HG03460 (cell line): ENCODE results near the gene COL6A1.

Experiments
- ATAC-seq: cut with Tn5 transposase; IDR thresholded peaks from one replicate; pipeline ENCODE4 v1.9.1; 2021; ENCODE audit not compliant: unreplicated experiment

The COL6A1 gene

DNA sequence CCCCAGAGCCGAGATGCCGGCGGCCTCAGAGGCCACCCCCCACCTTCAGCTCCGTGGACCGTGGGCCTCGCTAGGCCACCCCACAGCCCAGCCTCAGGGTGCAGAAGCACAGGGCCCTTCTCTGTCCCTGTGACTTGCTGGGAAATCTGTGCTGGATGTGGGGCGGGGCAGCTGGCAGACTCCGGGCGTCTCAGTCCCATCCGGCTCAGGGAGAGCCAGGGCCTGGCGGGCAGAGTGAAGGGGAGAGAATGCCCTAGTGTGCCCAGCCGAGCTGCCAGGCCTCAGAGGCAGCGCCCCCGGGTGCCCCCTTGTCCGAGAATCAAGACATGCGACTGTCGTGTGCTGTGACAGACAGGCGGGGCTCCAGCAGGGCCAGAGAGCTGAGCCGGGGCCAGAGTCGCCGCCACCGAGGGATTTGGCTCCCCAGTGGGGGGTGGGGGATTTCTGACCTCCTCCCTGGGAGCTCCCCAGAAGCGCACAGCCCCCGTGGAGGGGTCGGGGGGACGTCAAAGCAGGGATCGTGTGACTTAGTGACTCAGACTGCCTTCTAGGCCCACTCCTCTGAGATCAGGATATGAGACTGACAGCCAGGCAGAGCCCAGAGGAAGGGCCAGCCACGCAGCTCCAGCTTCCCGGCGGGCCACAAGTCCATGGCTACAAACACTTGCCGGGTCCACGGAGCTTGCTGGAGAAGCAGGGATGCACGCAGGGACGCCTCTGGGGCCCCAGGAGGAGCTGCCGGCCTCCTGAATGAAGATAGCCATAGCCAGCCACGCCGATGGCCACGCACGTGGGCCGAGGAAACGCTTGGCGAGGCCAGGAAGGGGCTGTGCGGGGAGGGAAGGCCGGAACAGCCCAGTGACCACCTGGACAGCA lies 11.9 kb downstream of the COL6A1 start:
- no peak for ATAC-seq

DNA sequence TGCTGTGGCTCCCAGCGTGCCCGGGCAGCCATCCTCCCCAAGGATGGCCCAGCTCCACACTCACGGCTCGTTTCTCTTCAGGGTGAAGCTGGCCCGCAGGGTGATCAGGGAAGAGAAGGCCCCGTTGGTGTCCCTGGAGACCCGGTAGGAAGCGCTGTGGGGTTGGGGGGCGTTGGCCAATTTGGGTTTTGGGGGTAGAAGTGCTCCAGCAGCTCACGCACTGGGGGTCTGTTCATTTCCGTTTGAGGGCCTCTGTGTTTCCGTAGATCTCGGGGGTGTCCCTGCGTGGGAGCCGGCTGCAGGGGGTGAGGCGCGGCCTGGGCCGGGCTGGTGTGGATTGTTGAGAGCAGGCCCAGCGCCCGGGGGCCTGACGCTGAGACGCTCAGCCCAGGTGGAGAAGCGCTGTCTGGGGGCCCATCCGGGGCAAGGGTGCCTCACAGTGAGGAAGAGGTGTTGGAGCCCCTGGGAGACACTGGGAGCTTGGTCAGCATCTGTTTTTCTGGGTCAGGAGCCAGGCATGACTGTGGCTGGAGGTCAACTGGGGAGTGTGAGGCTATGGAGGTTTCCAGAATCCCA lies 12.6 kb downstream of the COL6A1 start:
- ATAC-seq: no peak

DNA sequence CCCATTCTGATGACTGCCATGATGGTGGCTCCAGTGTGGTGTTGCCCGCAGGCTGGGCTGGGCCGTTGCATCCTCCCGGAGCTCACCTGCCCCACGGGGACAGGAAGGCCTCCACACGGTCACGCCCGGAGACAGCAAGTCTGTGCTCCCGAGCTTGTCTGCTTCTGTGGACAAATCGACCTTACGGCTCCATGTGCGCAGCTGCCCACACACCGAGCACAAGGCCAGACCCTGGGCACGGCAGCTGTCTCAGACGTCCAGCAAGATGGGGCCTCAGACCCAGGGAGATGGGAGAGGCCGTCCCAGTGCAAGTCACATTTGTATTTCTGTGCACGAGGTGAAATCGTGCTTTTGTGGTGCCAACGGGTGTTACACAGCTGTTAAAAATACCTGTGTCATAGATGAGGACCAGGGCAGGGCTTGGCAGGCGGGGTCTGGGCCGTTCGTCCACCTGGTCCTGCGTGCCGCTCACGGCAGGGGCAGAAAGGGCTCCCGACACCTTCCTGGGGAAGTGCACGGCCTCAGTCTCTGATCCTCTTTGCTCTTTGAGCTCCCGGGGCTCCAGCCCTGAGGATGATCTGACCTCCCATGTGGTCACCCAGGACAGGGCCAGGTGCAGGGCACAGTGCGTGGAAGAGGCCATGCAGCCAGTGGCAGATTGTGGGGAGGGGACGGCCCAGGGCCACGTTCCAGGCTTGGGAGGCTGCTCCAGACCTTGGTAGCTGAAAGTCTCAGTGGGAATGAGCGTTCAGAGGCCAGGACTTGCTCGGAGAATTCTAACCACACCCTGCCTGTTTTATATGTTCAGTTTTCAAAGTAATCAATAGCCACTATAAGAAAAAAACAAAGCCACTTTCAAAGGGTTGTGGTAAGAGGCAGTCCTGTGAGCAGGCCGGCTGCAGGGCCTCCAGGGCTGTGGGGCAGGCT lies 13.5 kb downstream of the COL6A1 start:
- no peak for ATAC-seq

DNA sequence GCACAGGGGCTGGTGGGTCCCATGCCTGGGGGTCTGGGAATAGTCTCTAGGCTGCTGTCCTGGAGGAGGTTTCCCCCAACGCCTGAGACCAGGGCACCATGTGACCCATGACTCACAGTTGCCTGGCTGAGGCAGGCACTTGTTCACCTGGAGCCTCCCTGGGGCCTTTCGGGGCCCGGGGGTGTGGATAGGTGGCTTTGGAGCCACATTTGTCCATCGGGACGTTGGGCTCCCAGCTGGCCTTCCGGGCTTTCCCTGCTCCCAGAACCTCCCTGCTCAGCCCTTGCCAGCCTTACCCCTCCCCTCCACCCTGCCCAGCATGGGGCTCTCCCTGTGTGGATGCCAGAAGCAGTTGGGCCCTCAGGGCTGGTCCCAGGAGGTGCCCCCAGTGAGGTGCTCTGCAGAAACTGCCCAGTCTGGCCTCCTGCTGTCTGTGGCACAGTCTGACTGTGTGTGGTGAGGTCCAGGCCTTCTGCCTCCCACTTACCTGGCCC lies 14.2 kb downstream of the COL6A1 start:
- ATAC-seq: no peak

DNA sequence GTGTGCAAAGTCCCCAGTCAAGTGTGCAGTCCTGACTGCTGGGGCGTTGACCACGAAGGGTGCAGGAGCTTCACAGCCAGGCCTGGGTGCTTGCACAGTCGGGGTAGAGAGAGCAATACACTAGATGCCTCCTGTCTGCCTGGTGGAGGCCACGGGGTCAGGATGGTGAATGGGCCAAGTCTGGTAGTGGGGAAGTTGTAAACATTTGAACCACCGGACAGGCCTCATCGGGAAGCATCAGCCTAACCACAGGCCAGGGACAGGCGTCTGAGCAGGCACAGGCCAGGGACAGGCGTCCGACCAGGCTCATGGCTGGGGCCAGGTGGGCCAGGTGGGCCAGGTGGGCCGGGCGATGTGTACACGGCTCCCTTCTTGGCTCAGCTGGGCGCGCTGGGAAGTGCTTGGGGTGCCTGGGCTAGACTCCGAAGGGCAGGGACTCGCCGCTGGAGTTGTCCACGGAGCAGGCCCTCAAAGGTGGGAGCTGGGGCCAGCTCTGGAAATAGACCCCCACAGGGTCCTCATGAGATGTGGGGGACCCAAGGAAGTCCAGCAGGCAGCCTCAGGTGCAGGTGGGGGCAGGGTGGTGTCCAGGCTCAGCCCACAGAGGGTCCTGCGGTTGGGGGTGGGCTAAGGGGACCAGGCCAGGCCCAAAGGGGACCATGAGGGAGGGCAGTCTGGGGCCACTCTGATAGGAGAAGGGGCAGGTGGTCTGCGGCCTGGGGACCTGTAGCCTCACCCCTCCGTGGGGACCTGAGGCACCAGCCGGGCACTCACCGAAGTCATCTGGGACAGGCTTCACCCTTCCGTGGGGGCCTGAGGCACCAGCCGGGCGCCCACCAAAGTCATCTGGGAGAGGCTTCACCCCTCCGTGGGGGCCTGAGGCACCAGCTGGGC lies 15.0 kb downstream of the COL6A1 start:
- ATAC-seq: no peak

DNA sequence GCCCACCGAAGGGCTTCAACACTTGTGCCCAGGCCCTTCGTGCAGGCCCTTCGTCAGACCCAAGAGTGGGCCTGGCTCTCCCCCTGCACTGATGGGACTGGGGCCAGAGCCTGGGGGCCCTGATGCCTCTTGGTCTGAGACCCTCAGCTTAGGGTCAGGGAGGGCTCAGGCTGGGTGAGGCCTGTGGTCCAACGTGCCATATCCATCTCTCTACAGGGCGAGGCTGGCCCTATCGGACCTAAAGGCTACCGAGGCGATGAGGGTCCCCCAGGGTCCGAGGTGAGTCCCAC lies 15.6 kb downstream of the COL6A1 start:
- ATAC-seq: no peak

DNA sequence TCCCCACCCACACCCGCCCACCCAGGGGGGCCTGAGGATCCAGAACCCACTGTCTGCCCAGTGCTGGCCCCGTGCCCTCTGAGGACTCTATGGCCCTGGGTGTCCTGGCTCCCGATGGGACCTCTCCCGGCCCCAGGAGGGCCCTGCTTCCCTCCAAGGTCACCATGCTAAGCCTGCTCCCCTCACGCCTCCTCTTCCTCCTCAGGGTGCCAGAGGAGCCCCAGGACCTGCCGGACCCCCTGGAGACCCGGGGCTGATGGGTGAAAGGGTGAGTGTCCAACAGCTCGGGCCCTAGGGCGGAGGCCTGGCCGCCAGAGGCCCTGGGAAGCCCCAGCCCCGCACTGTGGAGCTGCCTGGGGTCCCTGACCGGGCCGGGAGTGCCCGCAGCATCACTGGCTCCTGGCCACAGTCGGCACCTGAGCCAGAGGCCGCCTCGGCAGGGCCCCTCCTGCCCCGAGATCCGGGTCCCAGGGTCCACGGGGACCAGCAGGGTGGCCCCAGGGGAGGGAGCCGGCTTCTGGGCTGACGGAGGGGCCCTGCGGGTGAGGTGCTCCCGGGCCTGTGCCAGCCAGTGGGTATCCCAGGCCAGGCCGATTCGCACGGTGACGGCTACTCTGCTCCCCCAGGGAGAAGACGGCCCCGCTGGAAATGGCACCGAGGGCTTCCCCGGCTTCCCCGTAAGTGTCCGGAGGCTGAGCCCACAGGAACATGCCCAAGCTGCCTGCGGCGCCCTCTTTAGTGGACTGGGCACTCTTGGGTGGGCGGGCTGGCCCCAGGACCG lies 16.1 kb downstream of the COL6A1 start:
- ATAC-seq: no peak

DNA sequence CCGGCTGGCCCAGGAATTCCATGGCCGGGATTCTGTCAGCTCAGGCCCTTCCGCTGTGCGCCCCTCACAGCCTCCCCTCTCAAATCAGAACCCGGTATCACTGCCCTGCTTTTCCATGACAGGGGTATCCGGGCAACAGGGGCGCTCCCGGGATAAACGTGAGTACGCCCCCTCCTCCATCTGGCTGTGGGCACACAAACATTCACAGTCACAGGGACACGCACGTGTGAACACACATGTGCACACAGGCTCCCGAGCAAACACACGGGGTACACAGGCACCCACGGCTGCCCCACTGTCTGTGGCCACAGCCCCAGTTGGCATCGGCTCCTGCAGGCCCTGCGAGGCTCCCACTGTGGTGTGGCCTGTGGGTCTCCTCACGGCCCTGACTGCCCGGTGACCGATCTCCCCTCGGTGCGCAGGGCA lies 16.7 kb downstream of the COL6A1 start:
- ATAC-seq: no peak

DNA sequence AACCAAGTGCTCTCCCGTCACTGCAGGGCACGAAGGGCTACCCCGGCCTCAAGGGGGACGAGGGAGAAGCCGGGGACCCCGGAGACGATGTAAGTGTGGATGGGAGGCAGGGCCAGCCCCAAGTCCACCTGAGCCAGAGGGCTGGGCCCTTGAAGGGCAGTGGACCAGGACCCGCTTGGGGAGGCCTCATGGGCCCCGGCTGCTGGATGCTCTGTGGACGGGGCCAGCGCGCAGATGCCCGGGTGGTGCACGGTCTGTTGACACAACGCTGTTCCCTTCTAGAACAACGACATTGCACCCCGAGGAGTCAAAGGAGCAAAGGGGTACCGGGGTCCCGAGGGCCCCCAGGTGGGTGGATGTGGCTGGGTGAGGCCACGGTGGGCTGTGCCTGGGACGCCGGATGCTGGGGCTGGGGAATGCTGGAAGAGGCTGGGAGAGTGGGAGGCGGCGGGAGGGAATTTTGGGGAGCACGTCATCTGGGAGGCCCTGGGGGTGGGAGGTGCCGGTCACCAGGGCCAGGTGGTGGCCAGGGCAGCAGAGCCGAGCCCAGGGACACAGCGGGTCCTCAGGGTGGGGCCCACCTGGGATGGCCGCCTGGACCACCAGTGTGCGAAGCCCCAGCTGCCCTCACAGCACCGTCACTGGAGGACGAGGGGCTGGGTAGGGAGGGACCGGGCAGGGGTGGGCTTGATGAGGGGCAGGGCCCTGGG lies 17.5 kb downstream of the COL6A1 start:
- ATAC-seq: no peak

DNA sequence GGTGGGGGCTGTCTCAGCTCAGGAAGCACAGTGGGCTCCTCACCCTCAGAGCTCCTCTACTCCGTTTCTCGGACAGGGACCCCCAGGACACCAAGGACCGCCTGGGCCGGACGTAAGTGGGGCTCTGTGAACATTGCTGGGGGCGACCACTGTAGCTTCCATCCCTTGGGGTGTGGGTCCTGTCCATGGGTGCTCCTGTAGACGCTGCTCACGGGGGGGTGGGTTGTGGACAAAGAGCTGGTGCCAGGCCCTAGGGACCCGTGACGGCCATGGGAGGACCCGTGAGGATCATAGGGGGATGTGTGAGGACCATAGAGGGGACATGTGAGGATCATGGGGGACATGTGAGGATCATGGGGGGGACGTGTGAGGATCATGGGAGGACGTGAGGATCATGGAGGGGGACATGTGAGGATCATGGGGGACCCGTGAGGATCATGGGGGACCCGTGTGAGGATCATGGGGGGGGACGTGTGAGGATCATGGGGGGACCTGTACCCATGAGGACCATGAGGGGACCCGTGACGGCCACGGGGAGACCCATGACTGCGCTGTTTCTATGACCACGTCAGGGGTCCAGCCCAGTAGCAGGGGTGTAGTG lies 18.1 kb downstream of the COL6A1 start:
- ATAC-seq: no peak

DNA sequence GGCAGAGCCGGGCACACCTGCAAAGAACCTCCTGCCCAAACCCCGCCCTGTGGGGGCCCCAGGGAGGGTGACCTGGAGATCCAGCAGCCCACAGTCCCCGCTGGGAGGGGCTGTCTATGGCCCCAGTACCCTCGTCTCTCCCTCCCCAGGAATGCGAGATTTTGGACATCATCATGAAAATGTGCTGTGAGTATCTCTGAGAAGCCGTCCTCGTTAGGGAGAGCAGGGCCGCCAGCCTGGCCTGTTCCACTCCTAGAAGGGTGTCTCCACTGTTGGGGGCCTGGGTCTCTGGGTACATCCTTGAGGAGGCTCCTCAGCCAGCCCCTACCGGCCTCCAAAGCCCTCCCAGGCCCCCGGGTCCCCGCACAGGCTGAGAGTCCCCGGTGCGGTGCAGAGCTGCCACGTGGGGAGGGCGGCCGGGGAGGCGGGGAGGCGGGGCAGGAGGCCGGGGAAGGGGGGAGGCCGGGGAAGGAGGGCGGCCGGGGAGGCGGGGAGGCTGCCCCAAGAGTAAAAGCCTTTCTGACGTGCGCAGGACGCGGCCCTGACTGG lies 18.7 kb downstream of the COL6A1 start:
- no peak for ATAC-seq

DNA sequence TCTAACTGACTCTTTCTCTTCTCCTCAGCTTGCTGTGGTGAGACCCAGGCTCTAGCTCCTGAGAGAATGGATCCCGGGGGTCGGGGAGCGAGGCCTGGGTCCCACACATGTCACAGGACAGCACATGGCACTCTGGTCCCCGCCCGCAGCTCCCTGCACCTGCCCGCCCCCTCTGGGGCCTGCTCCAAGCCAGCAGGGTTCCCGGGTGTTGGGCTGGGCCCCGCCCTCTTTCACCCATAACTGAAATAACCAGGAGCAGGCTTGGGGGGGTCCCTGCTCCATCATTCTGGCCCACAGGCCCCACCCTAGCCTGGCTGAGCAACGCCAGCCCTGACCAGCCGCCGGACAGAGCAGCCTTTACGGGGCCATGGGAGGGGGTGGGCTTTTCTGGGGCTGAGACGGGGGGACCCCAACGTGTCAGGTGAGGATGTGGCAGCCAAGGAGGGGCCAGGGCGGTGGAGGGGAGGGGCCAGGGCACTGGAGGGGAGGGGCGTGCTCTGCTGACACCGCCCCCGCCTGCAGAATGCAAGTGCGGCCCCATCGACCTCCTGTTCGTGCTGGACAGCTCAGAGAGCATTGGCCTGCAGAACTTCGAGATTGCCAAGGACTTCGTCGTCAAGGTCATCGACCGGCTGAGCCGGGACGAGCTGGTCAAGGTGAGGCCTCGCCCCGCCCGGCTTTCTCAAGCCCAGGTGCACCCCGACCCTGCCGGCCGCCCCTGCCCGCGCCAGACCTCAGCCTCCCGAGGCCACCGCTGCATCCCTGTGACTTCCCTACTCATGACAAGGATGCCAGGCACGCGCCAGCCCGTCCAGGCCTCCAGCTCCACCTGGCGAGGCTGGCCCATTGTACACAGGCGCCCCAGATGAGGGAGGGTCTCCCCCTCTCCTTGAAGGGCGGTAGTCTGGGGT lies 19.4 kb downstream of the COL6A1 start:
- no peak for ATAC-seq

DNA sequence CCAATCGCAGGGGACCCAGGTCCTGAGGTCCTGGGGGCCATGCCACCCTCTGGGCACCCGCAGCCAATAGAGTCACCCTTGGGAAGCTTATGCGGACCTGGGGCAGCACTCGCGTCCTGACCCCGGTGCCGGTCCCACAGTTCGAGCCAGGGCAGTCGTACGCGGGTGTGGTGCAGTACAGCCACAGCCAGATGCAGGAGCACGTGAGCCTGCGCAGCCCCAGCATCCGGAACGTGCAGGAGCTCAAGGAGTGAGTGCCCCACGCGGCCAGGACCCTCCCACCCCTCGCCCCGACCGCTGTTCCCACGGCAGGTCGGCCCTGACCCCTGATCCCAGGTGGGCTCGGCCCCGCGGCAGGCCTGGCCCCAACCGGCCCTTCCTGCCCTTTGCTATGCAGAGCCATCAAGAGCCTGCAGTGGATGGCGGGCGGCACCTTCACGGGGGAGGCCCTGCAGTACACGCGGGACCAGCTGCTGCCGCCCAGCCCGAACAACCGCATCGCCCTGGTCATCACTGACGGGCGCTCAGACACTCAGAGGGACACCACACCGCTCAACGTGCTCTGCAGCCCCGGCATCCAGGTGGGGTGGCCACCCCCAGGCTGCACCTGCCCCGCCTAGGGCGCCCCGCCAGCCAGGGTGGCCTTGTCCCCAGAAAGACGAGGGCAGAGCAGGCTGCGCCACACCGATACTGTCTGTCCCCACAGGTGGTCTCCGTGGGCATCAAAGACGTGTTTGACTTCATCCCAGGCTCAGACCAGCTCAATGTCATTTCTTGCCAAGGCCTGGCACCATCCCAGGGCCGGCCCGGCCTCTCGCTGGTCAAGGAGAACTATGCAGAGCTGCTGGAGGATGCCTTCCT lies 20.5 kb downstream of the COL6A1 start:
- ATAC-seq: no peak

DNA sequence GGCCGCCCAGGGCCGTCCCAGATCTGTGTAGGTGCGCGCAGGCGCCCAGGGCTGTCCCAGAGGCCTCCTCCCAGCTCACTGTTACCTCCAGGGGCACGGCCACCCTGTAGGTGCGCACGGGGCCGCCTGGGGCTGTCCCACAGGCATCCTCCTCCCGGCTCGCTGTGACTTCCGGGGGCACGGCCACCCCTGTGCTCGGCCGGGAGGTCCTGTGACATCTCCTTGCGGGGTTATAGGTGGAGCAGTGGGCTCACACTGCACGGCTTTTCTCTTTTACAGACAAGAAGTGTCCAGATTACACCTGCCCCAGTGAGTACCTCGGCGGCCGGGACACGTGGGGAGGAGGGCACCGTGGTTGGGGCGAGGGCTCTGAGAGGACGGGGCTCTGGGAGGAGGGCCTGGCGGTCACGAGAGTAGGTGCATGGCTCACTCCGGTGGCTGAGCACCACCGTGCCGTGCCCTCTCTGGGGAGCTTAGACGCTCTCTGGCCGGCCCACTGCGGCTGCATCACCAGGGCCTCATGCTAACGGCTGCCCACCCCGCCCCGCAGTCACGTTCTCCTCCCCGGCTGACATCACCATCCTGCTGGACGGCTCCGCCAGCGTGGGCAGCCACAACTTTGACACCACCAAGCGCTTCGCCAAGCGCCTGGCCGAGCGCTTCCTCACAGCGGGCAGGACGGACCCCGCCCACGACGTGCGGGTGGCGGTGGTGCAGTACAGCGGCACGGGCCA lies 21.4 kb downstream of the COL6A1 start:
- ATAC-seq: no peak

DNA sequence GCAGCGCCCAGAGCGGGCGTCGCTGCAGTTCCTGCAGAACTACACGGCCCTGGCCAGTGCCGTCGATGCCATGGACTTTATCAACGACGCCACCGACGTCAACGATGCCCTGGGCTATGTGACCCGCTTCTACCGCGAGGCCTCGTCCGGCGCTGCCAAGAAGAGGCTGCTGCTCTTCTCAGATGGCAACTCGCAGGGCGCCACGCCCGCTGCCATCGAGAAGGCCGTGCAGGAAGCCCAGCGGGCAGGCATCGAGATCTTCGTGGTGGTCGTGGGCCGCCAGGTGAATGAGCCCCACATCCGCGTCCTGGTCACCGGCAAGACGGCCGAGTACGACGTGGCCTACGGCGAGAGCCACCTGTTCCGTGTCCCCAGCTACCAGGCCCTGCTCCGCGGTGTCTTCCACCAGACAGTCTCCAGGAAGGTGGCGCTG lies 22.0 kb downstream of the COL6A1 start:
- ATAC-seq: no peak
